ENCODE data around the gene MKX. TPM values are rescaled to one million over a fixed set of nuclear protein-coding genes. Genes with fewer than 3 reads are reported as not detected.

The MKX gene
- total and polyA plus RNA-seq, 3 experiments from 2014 or later, result 0.20 to 0.29 TPM; not detected in 1

DNA sequence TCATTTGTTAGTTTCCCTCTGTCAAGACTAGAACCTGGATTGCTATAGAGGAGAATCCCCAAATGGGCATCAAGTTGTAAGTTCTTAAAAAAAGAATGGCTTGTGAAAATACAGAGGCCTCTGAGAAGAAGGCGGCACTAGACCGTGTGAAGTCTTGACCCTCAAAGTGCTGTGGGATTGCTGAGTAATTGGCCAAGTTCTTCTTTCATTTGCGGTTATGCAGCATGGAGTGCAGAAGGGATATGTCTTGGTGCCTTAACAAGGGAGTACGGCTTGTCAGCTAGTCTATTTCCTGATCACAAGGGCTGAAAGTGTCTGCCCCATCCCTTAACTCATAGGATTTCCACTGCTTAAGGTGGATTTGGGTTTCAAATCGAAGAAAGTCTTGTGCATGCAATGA lies 81.2 kb downstream of the MKX start:
- ChIA-PET CTCF (no interaction called here), POLR2A (no interaction called here)
- no peak overlapping the region for H3K4me3 Mint-ChIP-seq
- Histone ChIP-seq H3K4me3 (ENCODE audit: low read length) (no peak overlapping the region), H3K36me3 (ENCODE audit: insufficient read depth, low read length) (no peaks in the 10 kb centered on the region), H3K27me3 (ENCODE audit: insufficient read depth, low read length, poor library complexity, severe bottlenecking) (peaks cover 4% of the 10 kb centered on the region), H3K4me1 (ENCODE audit: insufficient read depth, low read length) (no peaks in the 10 kb centered on the region), H3K27ac (ENCODE audit: low read depth, low read length) (no peak overlapping the region), H3K9me3 (ENCODE audit: low read length) (no peaks in the 10 kb centered on the region)
- no peak overlapping the region for H3K27ac Mint-ChIP-seq
- H3K4me1 Mint-ChIP-seq, result no peaks in the 10 kb centered on the region
- H3K27me3 Mint-ChIP-seq, result peaks cover 2 to 62% of the 10 kb centered on the region in 2 donors
- H3K36me3 Mint-ChIP-seq, result peaks cover 0 to 4% (median 0%) of the 10 kb centered on the region in 3 donors
- DNase-seq, result no peak
- H3K9me3 Mint-ChIP-seq, result peaks cover 0 to 3% (median 0%) of the 10 kb centered on the region in 5 donors

DNA sequence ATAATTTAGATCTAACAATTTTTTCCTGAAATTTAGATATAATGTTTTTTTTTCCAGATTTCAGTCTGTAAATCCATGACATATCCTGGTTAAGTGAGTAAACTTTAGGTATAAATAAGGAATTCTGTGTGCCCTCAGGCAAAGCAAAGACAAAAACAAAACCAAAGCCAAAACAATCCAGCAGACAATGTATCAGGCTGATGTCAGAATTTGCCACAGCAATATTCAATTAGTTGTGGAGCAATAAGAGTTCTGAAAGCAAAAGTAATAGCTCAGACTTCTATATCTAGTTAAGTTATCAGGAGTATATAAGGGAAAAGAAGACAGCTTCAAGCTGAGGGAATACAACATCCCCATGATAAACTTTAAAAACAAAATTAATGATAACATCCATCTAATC lies 82.0 kb downstream of the MKX start:
- H3K4me1 Mint-ChIP-seq, result no peaks in the 10 kb centered on the region
- Histone ChIP-seq H3K27me3 (ENCODE audit: insufficient read depth, low read length, poor library complexity, severe bottlenecking) (peaks cover 4% of the 10 kb centered on the region), H3K27ac (ENCODE audit: low read depth, low read length) (no peak overlapping the region), H3K9me3 (ENCODE audit: low read length) (no peaks in the 10 kb centered on the region), H3K4me1 (ENCODE audit: insufficient read depth, low read length) (no peaks in the 10 kb centered on the region), H3K4me3 (ENCODE audit: low read length) (no peak overlapping the region), H3K36me3 (ENCODE audit: insufficient read depth, low read length) (no peaks in the 10 kb centered on the region)
- DNase-seq, result no peak
- H3K9me3 Mint-ChIP-seq, result peaks cover 0 to 3% (median 0%) of the 10 kb centered on the region in 5 donors
- H3K4me3 Mint-ChIP-seq, result no peak overlapping the region
- H3K36me3 Mint-ChIP-seq, result peaks cover 0 to 4% (median 0%) of the 10 kb centered on the region in 3 donors
- ChIA-PET POLR2A (no interaction called here), CTCF (no interaction called here)
- no peak overlapping the region for H3K27ac Mint-ChIP-seq
- H3K27me3 Mint-ChIP-seq, result peaks cover 2 to 62% of the 10 kb centered on the region in 2 donors

DNA sequence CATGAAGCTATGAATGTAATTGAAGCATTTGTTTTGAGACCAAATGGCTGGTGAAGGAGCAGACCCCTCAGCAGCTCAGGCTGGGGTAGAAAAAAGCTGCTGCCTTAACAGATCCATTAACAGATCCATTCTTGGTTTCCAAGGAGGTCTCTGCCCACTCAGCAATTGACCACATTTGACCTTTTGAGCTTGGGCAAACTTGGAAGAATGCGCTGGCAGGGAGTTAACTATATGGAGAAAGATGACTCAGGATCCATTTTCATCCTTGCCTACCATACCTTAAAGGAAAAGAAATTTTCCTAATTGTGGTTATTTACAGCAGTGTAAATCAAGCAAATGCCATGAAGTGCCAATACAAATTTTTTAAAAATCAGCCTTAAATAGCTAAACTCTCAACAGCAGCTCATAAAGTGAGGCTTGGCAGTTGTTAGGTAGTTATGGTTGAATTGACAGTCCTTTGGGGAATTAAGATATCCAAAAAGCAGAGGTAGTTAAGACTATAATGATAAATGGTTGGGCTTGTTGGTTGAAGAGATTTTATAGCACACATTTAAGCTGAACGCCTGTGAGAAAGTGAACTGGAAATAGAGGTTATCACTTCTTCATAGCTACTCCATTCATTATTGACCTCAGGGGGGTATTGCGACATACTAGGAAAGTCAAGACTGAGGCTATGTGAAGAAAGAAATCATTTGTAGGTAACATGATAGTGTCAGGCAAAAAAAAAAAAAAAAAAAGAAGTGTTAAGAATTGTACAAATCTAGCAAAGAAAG lies 83.9 kb downstream of the MKX start:
- CTCF ChIA-PET, result interaction anchor here (0.9 kb wide), 2 partner anchors 103 to 217 kb away, joined by 3 to 4 read pairs; no protein-coding TSS in a partner anchor
- no peak overlapping the region for H3K27ac ChIP-seq (ENCODE audit: low read depth, low read length)
- no peak overlapping the region for H3K4me3 Mint-ChIP-seq
- H3K4me1 ChIP-seq (ENCODE audit: insufficient read depth, low read length), result no peaks in the 10 kb centered on the region
- H3K27me3 ChIP-seq (ENCODE audit: insufficient read depth, low read length, poor library complexity, severe bottlenecking), result peaks cover 4% of the 10 kb centered on the region
- POLR2A ChIA-PET, result no interaction called here
- H3K27me3 Mint-ChIP-seq, result peaks cover 2 to 64% of the 10 kb centered on the region in 2 donors
- H3K9me3 Mint-ChIP-seq, result peaks cover 0 to under 1% (median 0%) of the 10 kb centered on the region in 5 donors
- H3K27ac Mint-ChIP-seq, result no peak overlapping the region
- no peaks in the 10 kb centered on the region for H3K9me3 ChIP-seq (ENCODE audit: low read length)
- no peak for DNase-seq
- H3K4me1 Mint-ChIP-seq, result peaks cover 0 to 4% (median 0%) of the 10 kb centered on the region in 3 donors
- H3K4me3 ChIP-seq (ENCODE audit: low read length), result no peak overlapping the region
- no peaks in the 10 kb centered on the region for H3K36me3 ChIP-seq (ENCODE audit: insufficient read depth, low read length)
- H3K36me3 Mint-ChIP-seq, result peaks cover 0 to 2% (median 0%) of the 10 kb centered on the region in 3 donors

DNA sequence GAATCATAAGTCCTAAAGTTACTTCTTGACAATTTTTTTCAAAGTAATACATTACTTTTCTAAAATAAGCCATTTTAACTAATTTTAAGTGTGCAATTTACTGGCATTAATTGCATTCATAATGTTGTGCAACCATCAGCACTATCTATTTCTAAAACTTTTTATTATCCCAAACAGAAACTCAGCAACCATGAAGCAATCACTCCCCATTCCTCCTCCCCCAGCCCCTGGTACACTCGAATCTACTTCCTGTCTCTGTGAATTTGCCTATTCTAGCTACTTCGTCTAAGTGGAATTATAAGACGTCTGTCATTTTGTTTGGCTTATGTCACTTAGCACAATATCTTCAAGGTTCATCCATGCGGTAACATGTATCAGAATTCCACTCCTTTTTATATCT lies 84.9 kb downstream of the MKX start:
- H3K27ac ChIP-seq (ENCODE audit: low read depth, low read length), result no peak overlapping the region
- Mint-ChIP-seq H3K4me1 (peaks cover 0 to 11% (median 3%) of the 10 kb centered on the region in 3 donors), H3K4me3 (no peak overlapping the region), H3K9me3 (peaks cover 0 to 1% (median 0%) of the 10 kb centered on the region in 5 donors), H3K27me3 (peaks cover 2 to 59% of the 10 kb centered on the region in 2 donors), H3K36me3 (no peaks in the 10 kb centered on the region), H3K27ac (no peak overlapping the region)
- no peaks in the 10 kb centered on the region for H3K36me3 ChIP-seq (ENCODE audit: insufficient read depth, low read length)
- H3K4me1 ChIP-seq (ENCODE audit: insufficient read depth, low read length), result no peaks in the 10 kb centered on the region
- H3K4me3 ChIP-seq (ENCODE audit: low read length), result no peak overlapping the region
- POLR2A ChIA-PET, result no interaction called here
- H3K27me3 ChIP-seq (ENCODE audit: insufficient read depth, low read length, poor library complexity, severe bottlenecking), result peaks cover 4% of the 10 kb centered on the region
- DNase-seq, result no peak
- H3K9me3 ChIP-seq (ENCODE audit: low read length), result no peaks in the 10 kb centered on the region
- CTCF ChIA-PET, result interaction anchor here (0.9 to 1.2 kb wide), 3 partner anchors 10 to 216 kb away, joined by 3 to 4 read pairs (median 4); no protein-coding TSS in a partner anchor

DNA sequence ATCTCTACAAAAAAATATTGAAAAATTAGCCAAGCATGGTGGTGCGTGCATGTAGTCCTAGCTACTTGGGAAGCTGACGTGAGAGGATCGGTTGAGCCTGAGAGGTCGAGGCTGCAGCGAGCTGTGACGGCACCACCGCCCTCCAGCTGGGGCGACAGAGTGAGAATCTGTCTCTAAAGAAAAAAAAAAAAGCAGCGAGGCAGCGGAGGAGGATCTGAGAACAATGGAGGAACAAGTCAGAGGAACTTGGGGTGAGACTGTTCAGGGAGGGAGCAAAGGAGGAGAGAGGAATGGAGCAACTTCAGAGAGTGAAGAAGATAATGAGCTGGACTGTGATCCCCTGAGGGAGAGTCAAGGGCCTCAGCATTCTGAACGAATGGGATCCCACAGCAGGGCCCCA lies 85.4 kb downstream of the MKX start:
- Histone ChIP-seq H3K4me1 (ENCODE audit: insufficient read depth, low read length) (no peaks in the 10 kb centered on the region), H3K4me3 (ENCODE audit: low read length) (no peak overlapping the region), H3K27ac (ENCODE audit: low read depth, low read length) (no peak overlapping the region), H3K36me3 (ENCODE audit: insufficient read depth, low read length) (no peaks in the 10 kb centered on the region), H3K27me3 (ENCODE audit: insufficient read depth, low read length, poor library complexity, severe bottlenecking) (peaks cover 4% of the 10 kb centered on the region), H3K9me3 (ENCODE audit: low read length) (no peaks in the 10 kb centered on the region)
- Mint-ChIP-seq H3K4me1 (peaks cover 0 to 11% (median 3%) of the 10 kb centered on the region in 3 donors), H3K36me3 (no peaks in the 10 kb centered on the region), H3K27ac (peak overlapping the region in 1 of 8 donors; percentile 67), H3K27me3 (peaks cover 0 to 54% of the 10 kb centered on the region in 2 donors), H3K9me3 (peaks cover 0 to 1% (median 0%) of the 10 kb centered on the region in 5 donors), H3K4me3 (no peak overlapping the region)
- no peak for DNase-seq
- ChIA-PET POLR2A (no interaction called here), CTCF (interaction anchor here (1.0 to 1.2 kb wide), 2 partner anchors 9 to 16 kb away, joined by 3 to 4 read pairs; no protein-coding TSS in a partner anchor)

DNA sequence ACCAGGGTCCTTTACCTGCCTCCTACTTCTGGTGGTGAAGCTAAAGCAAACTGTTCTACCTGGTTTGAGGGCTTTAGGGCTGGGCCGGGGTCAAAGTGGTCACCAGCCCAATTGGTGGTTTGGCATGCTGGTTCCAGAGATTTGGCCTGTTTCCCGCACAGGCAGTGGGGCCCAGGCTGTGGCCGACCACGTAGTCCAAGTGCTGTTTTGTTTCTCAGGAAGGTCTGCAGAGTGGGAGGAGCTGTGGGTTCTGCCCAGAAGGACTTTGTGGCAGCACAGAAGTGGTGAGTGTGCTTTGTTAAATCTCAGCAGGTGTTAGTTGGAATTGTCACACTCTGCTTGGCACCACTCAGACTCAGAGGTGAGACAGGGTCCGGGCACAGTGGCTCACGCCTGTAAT lies 85.8 kb downstream of the MKX start:
- ChIA-PET CTCF (interaction anchor here (1.0 to 1.2 kb wide), 2 partner anchors 9 to 16 kb away, joined by 3 to 4 read pairs; no protein-coding TSS in a partner anchor), POLR2A (no interaction called here)
- H3K9me3 Mint-ChIP-seq, result peaks cover 0 to 1% (median 0%) of the 10 kb centered on the region in 5 donors
- H3K27ac Mint-ChIP-seq, result no peak overlapping the region
- no peaks in the 10 kb centered on the region for H3K4me1 ChIP-seq (ENCODE audit: insufficient read depth, low read length)
- H3K27me3 Mint-ChIP-seq, result peaks cover 0 to 50% of the 10 kb centered on the region in 2 donors
- no peaks in the 10 kb centered on the region for H3K9me3 ChIP-seq (ENCODE audit: low read length)
- H3K4me3 ChIP-seq (ENCODE audit: low read length), result no peak overlapping the region
- no peaks in the 10 kb centered on the region for H3K36me3 Mint-ChIP-seq
- no peak for DNase-seq
- H3K27ac ChIP-seq (ENCODE audit: low read depth, low read length), result no peak overlapping the region
- H3K4me3 Mint-ChIP-seq, result no peak overlapping the region
- peaks cover 4% of the 10 kb centered on the region for H3K27me3 ChIP-seq (ENCODE audit: insufficient read depth, low read length, poor library complexity, severe bottlenecking)
- H3K4me1 Mint-ChIP-seq, result peaks cover 0 to 11% (median 3%) of the 10 kb centered on the region in 3 donors
- no peaks in the 10 kb centered on the region for H3K36me3 ChIP-seq (ENCODE audit: insufficient read depth, low read length)

DNA sequence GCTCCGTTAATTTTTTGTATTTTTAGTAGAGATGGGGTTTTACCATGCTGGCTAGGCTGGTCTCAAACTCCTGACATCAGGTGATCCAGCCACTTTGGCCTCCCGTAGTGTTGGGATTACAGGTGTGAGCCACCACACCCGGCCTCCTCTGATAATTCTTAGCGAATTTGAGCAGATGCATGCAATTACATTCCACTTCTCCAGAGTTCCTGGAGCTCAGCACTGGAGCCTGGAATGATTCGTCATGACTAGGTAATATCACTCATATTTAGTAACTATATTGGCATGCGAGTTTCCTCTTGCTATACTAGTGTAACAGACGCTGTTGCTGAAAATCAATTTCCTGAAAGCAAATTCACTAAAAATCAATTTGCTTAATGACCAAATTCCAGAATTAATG lies 86.8 kb downstream of the MKX start:
- H3K27me3 Mint-ChIP-seq, result peaks cover 0 to 40% of the 10 kb centered on the region in 2 donors
- POLR2A ChIA-PET, result no interaction called here

DNA sequence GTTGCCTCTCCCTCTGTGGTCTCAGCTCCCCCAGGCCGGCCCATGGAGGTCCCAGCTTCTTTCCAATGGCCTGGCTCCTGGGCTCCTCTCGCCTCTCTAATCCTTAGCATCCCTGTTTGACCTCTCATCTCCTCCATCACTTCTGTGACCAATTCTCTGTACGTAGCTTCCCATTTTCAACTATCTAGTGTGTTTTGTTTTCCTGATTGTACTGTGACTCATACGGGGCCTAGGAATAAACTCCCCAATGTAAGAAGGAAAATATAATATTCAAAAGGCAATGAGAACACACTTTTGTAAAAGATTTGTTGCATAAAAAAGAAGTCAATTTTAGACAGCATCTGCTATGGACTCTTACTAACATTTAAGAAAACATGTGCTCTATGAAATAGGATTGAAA lies 90.3 kb downstream of the MKX start:
- no peaks in the 10 kb centered on the region for H3K9me3 ChIP-seq (ENCODE audit: low read length)
- peaks cover 8 to 18% of the 10 kb centered on the region in 2 donors for H3K27me3 Mint-ChIP-seq
- no peak overlapping the region for H3K27ac ChIP-seq (ENCODE audit: low read depth, low read length)
- H3K4me3 ChIP-seq (ENCODE audit: low read length), result no peak overlapping the region
- H3K27ac Mint-ChIP-seq, result no peak overlapping the region
- DNase-seq, result no peak
- no peak overlapping the region for H3K4me3 Mint-ChIP-seq
- H3K36me3 ChIP-seq (ENCODE audit: insufficient read depth, low read length), result no peaks in the 10 kb centered on the region
- no peaks in the 10 kb centered on the region for H3K4me1 ChIP-seq (ENCODE audit: insufficient read depth, low read length)
- H3K36me3 Mint-ChIP-seq, result no peaks in the 10 kb centered on the region
- H3K4me1 Mint-ChIP-seq, result peaks cover 0 to 11% (median 10%) of the 10 kb centered on the region in 3 donors
- H3K9me3 Mint-ChIP-seq, result peaks cover 0 to 1% (median 0%) of the 10 kb centered on the region in 5 donors
- CTCF ChIA-PET, result interaction anchor here (0.8 to 1.6 kb wide), 5 partner anchors 10 to 209 kb away, joined by 3 to 5 read pairs (median 5); no protein-coding TSS in a partner anchor
- POLR2A ChIA-PET, result no interaction called here
- H3K27me3 ChIP-seq (ENCODE audit: insufficient read depth, low read length, poor library complexity, severe bottlenecking), result no peaks in the 10 kb centered on the region

More for the DNA sequence above, 86.8 kb downstream of the MKX start:
- Mint-ChIP-seq H3K36me3 (no peaks in the 10 kb centered on the region), H3K27ac (peak overlapping the region in 1 of 8 donors; percentile 52), H3K9me3 (peaks cover 0 to 1% (median 0%) of the 10 kb centered on the region in 5 donors), H3K4me3 (no peak overlapping the region), H3K4me1 (peaks cover 0 to 11% (median 3%) of the 10 kb centered on the region in 3 donors)
- Histone ChIP-seq H3K36me3 (ENCODE audit: insufficient read depth, low read length) (no peaks in the 10 kb centered on the region), H3K4me1 (ENCODE audit: insufficient read depth, low read length) (no peaks in the 10 kb centered on the region), H3K27me3 (ENCODE audit: insufficient read depth, low read length, poor library complexity, severe bottlenecking) (peaks cover 4% of the 10 kb centered on the region), H3K4me3 (ENCODE audit: low read length) (no peak overlapping the region), H3K27ac (ENCODE audit: low read depth, low read length) (no peak overlapping the region), H3K9me3 (ENCODE audit: low read length) (no peaks in the 10 kb centered on the region)
- no peak for DNase-seq
- CTCF ChIA-PET, result interaction anchor here (1.4 kb wide), 1 partner anchor 9 kb away, joined by 3 read pairs; no protein-coding TSS in a partner anchor
